Neural progenitor cell (in vitro differentiated cells): Measurements from ENCODE around the gene RAB11FIP3.

Experiments
- CTCF ChIP-seq: fragments of 200-600 bp; sonication (generic); IDR thresholded peaks from 2 replicates; pipeline ENCODE4 v1.5.1; 2017; ENCODE audit warnings: antibody characterized with exemption, mild to moderate bottlenecking
- EZH2 ChIP-seq: fragments of 200-600 bp; sonication (generic); IDR thresholded peaks from 2 replicates; pipeline ENCODE4 v1.6.1; 2017; ENCODE audit warnings: antibody characterized with exemption, mild to moderate bottlenecking, moderate library complexity
- EZH2phosphoT487 ChIP-seq: fragments of 200-600 bp; sonication (generic); IDR thresholded peaks from 2 replicates; pipeline ENCODE4 v1.6.1; 2017; ENCODE audit warnings: antibody characterized with exemption

DNA sequence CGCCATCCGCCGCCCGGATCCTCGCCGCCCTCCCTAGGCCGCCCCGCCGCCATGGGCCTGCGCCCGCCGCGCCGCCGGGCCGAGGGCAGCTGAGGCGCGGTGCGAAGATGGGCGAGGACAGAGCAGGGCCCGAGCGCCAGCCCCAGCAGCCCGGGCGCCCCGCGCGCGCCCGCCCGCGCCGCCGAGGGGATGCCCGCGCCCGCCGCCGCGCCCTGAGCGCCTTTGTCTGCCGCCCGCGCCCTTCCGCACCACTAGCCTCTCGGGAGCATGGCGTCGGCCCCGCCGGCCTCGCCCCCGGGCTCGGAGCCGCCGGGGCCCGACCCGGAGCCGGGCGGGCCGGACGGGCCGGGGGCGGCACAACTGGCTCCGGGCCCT, 278 bp downstream of the RAB11FIP3 start:
- TF ChIP-seq CTCF: no peak
- no peak for TF ChIP-seq EZH2
- TF ChIP-seq EZH2phosphoT487: no peak
